ENCODE results near the gene FBXO21.
"Not testable (repeated sequence)": the region's sequence is repeated elsewhere in the genome, so short reads cannot be mapped to it uniquely, and the experiment has no call there.

- not testable (repeated sequence) for TF ChIP-seq CTCF (conservative IDR thresholded peaks at IDR 0.05; ENCODE audit: low read length); EZH2phosphoT487 (IDR thresholded peaks at IDR 0.05; ENCODE audit: borderline replicate concordance, low read depth, low read length)
These were observed 6.1 kb upstream of the FBXO21 start for GRCh38 chr12:117196334-117196733.

Data from OCI-LY7 (cell line).